Measurements from ENCODE around the gene DMKN. TPM values are rescaled to one million over a fixed set of nuclear protein-coding genes. Genes with fewer than 3 reads are reported as not detected.

Gene DMKN
- total and polyA plus RNA-seq, 2 of the 4 experiments (the other 2 are of a cell fraction): 0.36 to 2.4 TPM

DNA sequence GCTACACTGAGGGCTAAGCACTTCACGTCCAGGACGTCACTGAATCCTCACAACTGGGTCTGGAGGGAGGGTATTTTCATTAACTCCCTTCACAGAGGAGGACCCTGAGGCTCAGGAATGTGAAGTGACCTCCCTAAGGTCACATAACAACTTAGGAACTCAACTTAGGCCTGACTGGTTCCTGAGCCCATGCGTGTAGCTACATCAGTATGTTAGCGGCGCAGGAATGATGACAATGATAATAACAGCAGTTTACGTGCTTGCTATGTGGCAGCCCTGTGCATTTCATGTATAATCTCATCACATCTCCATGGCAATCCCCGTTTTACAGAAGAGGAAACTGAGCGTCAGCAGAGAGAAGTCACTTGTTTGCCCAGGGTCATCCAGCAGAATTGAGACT is 41.5 kb downstream of the DMKN start:
- Histone ChIP-seq H3K79me1 (ENCODE audit: low read depth in 1 of 2, low read length in 2 of 2) (no peaks in the 10 kb centered on the region), H3K4me1 (ENCODE audit: control insufficient read depth, insufficient read depth, low read length) (no peaks in the 10 kb centered on the region), H4K91ac (ENCODE audit: insufficient read depth, low read depth, low read length) (no peak overlapping the region), H2AK9ac (replicated peaks; ENCODE audit: low read depth, low read length, poor library complexity) (no peak overlapping the region), H3K9me3 (ENCODE audit: control insufficient read depth, insufficient read depth, low read length) (no peaks in the 10 kb centered on the region), H3K27me3 (ENCODE audit: control insufficient read depth, insufficient read depth, low read length) (peaks cover 3% of the 10 kb centered on the region), H3K14ac (replicated peaks; ENCODE audit: low read depth, low read length) (no peak overlapping the region), H2AK5ac (ENCODE audit: low read depth, low read length) (no peak overlapping the region), H2BK20ac (ENCODE audit: low read depth, low read length) (no peak overlapping the region), H3K4ac (ENCODE audit: low read depth, low read length) (no peak overlapping the region), H3K27ac (ENCODE audit: insufficient read depth, low read length) (no peak overlapping the region), H3K4me3 (ENCODE audit: insufficient read depth, low read depth, low read length) (no peak overlapping the region), H2BK15ac (ENCODE audit: low read depth, low read length) (no peak overlapping the region), H4K8ac (ENCODE audit: low read depth in 2 of 2, low read length in 2 of 2) (no peak overlapping the region), H3K23ac (ENCODE audit: low read depth, low read length) (no peak overlapping the region), H2BK5ac (ENCODE audit: low read depth, low read length, poor library complexity, severe bottlenecking) (no peak overlapping the region), H3K9me1 (ENCODE audit: insufficient read depth, low read length) (no peaks in the 10 kb centered on the region), H4K5ac (ENCODE audit: low read depth, low read length) (no peak overlapping the region), H3K36me3 (ENCODE audit: control insufficient read depth, insufficient read depth, low read length) (no peaks in the 10 kb centered on the region), H3K18ac (ENCODE audit: low read depth, low read length) (no peak overlapping the region), H3K9ac (ENCODE audit: low read depth, low read length) (no peak overlapping the region), H3K4me2 (ENCODE audit: low read depth, low read length) (no peak overlapping the region), H3K56ac (ENCODE audit: extremely low read depth, insufficient read depth, low read length) (no peak overlapping the region), H2AFZ (replicated peaks; ENCODE audit: low read length, poor library complexity) (no peak overlapping the region), H4K20me1 (ENCODE audit: insufficient read depth, low read length) (no peaks in the 10 kb centered on the region), H2BK120ac (ENCODE audit: low read depth, low read length) (no peak overlapping the region)
- ATAC-seq (ENCODE audit: low read depth): no peak
- 92% methylated on average over 4 of the region's 8 CpGs; no CpG with 5 or more reads in 1 of the 2 experiments for WGBS, 2 experiments (ENCODE audit: extremely low coverage in 2 of 2, insufficient read length in 1 of 2)
- ChIA-PET POLR2A (ENCODE audit: unreplicated experiment) (no interaction called here), CTCF (no interaction called here)
- intact Hi-C loops (cut with micrococcal nuclease) (no loop called here), in situ Hi-C loops (cut with MboI; ENCODE audit: low sequenced_read_pairs) (no loop called here), dilution Hi-C loops (cut with HindIII; ENCODE audit: low sequenced_read_pairs, unreplicated experiment) (no loop called here)
- BruUV-seq (replicated peaks): no TSS peak
- TF ChIP-seq MXI1 (IDR thresholded peaks at IDR 0.05; ENCODE audit: borderline replicate concordance, low read depth, low read length) (no peak), POLR2A (IDR thresholded peaks at IDR 0.05; ENCODE audit: low read depth, low read length) (no peak), RAD21 (IDR thresholded peaks at IDR 0.05; ENCODE audit: low read length) (no peak), BHLHE40 (IDR thresholded peaks at IDR 0.05; ENCODE audit: low read depth, low read length) (no peak), NFE2L2 (IDR thresholded peaks at IDR 0.05; ENCODE audit: low read depth, low read length) (no peak), RCOR1 (IDR thresholded peaks at IDR 0.05; ENCODE audit: insufficient replicate concordance, low read length) (no peak), CTCF (conservative IDR thresholded peaks at IDR 0.05; ENCODE audit: low read depth, low read length) (no peak), RFX5 (IDR thresholded peaks at IDR 0.05; ENCODE audit: low read depth, low read length) (no peak), USF2 (IDR thresholded peaks at IDR 0.05; ENCODE audit: low read depth, low read length) (no peak), MAFK (IDR thresholded peaks at IDR 0.05; ENCODE audit: low read depth, low read length) (no peak), CHD1 (IDR thresholded peaks at IDR 0.05; ENCODE audit: low read depth, low read length) (no peak), MAZ (IDR thresholded peaks at IDR 0.05; ENCODE audit: borderline replicate concordance, low read depth, low read length) (no peak), SMC3 (IDR thresholded peaks at IDR 0.05; ENCODE audit: low read depth, low read length) (no peak), CEBPB (IDR thresholded peaks at IDR 0.05; ENCODE audit: low read depth, low read length) (no peak)
- TF ChIP-seq, protein P1, sequence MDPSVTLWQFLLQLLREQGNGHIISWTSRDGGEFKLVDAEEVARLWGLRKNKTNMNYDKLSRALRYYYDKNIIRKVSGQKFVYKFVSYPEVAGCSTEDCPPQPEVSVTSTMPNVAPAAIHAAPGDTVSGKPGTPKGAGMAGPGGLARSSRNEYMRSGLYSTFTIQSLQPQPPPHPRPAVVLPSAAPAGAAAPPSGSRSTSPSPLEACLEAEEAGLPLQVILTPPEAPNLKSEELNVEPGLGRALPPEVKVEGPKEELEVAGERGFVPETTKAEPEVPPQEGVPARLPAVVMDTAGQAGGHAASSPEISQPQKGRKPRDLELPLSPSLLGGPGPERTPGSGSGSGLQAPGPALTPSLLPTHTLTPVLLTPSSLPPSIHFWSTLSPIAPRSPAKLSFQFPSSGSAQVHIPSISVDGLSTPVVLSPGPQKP (IDR thresholded peaks at IDR 0.05; ENCODE audit: borderline replicate concordance, low read depth, low read length): no peak
- no peak for DNase-seq

Data from IMR-90 (cell line).